Measurements from ENCODE around the gene SOX6.

DNA sequence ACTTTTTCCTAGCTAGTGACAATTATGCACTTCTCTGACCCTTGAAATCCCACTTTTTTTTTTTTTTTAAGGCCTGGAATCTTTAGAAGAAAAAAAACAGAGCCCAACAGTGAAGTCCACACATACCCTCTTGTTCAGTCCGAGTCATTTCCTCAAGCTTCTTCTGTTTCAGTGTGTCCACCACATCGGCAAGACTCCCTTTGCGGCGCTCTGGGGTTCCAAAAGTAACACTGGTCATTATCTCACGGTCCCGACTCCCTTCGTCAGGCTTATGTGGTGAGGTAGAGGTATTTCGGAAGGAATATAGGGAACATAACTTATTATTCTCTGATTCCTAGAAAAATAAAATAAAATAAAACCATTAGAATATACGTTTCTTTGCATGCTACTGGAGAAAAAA lies 38.0 kb downstream of the SOX6 start:
- TF ChIP-seq CTCF (IDR thresholded peaks at IDR 0.05; ENCODE audit: low read depth, low read length), result no peak
- TF ChIP-seq EZH2phosphoT487 (IDR thresholded peaks at IDR 0.05; ENCODE audit: low read depth), result no peak
